IPS-11a (cell line): ENCODE results near the gene TSPAN9.

Experiments used
- H3K4me3 ChIP-seq: one replicate; pipeline ENCODE4 v1.5.1; 2013; ENCODE audit warnings: low read depth, low read length, control low read depth

The TSPAN9 gene

DNA sequence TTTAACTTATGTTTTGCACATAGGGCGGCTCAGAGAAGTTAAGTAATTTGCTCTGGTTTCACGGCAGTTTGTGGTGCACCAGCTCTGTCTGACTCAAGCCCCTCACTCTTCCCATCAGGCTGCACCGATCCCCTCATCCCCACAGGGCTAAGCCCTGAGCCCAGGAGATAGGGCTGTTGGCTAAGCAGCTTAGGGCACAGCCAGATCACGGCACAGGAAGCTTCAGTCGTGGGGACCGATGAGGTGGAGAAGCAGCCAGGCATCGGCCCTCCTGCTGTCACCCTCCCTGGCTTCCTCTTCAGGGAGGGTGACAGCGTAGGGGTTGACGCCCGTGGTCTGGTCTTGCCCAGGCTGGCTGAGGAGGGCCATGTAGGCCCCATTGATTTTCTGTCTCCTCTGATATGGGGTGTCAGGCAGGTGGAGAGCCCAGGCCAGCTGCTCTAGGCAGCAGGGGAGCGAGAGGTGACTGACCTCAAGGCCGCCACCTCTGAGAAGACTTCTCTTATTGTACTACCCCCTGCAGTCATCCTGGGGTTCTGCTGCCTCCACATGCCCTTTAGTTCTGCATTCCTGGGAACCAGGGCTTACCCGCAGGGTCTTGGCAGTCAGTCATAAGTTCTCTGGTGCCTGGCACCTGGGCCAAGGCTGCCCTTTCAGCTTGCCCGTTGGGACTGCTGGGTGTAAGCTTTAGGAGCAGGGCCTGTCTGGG lies 166.4 kb downstream of the TSPAN9 start:
- H3K4me3 ChIP-seq, result no peak overlapping the region

DNA sequence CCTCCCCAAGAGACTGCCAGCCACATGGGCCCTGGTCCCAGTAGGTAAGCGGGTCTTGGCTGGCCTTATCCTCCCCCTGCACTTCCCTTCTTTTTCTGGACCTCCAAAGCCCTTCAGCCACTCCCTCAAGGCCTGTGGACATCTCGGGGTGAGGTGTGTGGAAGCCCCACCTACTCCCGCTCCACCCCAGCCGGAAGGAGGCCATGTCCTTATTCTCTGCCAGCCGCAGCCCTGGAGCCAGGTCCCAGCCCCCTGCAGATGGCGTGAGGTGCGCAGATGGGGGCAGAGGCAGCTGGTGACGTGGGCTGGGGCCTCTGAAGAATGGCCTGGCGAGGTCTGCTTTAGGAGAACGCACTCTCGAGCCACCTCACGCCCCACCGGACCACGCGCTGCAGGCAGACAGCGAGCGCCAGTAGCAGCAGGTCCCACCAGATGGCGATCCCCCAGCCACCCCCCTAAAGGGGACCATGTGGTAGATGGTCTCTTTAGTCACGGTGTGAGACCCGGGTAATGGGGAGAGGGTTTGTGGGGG lies 167.1 kb downstream of the TSPAN9 start:
- no peak overlapping the region for H3K4me3 ChIP-seq

DNA sequence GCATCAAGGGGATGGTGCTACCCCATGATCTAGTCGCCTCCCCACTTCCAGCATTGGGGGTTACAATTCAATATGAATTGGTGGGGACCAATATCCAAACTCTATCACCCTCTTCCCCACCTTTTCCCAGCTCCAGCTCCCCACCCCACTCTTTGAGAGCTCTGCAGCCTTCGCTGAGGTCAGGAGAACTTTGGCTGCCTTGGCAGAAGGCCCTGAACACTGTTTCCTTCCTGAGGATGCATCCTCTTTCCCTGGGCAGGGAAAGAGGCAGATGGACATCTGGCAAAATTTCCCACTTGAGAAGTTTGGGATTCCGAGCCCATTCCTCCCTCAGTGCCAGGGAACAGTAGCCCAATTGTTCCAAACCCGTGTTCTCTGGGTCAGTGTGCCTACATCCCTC lies 169.1 kb downstream of the TSPAN9 start:
- H3K4me3 ChIP-seq, result no peak overlapping the region

DNA sequence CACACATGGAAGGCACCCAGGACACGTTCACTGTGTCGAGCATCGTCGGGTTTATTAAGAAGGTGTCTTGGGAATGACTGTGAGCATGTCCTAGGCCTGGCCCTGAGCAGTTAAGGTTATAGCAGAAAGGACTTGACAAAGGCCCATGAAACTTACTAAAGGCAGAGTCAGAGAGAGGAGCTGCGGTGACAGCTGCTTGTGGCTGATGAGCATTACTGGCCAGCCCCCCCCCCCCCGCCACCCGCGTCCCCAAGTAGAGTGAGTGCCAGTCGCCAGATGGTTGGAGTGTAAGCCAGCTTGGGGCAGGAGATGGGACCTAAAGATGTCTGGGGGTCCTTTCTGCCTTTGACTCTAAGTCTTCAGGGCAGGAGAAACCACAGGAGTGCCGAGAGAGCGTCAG lies 169.9 kb downstream of the TSPAN9 start:
- H3K4me3 ChIP-seq, result no peak overlapping the region

DNA sequence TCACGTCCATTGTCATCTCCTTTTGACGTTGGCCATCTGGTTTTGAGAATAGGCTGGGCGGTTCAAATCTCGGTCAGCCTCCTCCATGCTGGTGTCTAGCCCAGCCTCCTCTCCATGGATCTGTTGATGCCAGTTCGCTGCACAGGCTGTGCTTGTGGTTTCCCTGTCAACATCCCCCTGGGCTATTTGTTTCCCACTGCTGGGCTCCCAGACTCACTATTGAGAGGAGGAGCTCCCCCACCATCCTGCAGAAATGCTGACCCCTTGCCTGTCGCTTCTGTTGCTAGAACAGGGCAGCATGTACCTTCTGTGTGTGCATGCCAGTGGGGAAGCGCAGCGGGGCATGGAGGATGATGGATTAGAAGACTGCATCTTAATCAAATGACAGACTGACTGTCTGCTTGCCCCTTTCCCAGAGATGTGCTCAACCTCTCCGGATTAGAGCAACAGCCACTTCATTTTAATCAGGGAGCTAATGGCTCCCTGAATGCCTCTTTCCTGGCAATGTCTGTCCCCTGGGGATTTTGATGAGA lies 170.5 kb downstream of the TSPAN9 start:
- H3K4me3 ChIP-seq, result no peak overlapping the region

DNA sequence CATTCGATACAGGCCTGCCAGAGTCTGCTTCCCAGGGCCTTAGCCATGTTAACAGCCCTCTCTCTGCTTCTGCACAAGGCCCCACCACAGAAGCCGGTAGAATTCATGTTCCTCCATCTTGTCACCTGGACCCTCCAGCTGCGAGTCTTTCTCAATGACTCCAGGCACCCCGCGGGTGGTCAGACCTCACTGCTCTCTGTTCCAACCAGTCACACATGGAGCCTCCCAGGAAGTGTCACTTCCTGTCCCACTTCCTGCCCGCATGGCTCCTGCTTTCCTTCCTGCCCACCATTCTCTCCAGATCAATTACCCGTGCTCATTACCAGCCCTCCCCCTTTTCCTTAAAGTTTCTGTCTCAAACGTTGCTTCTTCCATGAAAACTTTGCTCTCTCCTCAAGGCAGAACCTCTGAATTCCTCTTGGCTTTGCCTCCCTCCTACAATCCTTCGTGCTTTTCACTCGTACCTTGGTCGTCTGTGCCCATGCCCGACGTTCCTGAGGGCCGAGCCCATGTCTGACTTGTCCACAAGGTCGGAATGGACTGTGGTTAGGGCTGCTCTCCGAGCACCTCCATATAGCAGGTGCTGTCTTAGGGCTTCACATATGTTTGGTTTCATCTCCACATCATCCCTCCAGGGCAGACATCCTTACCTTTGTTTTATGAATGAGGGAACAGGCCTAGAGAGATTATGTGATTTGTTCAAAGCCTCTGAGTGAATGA lies 172.1 kb downstream of the TSPAN9 start:
- H3K4me3 ChIP-seq, result no peak overlapping the region

DNA sequence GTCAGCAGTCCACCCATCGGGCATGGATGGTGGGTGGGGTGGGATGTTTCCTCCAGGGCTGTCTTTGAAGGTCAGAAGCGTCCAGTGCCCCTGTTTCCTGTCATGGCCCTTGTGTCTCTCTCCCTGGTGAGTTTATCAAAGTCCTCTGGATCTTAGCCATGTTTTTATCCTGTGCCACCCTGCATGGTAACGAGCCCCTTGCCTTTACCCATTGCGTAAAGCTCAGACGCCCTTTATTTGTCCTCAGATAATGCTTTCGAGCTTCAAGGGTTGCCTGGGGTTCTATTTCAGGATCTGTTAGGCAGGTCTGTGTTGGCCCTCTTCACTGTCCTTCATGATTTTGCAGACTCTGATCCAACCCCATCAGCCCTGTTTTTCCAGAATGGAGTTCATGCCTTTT lies 172.9 kb downstream of the TSPAN9 start:
- no peak overlapping the region for H3K4me3 ChIP-seq

DNA sequence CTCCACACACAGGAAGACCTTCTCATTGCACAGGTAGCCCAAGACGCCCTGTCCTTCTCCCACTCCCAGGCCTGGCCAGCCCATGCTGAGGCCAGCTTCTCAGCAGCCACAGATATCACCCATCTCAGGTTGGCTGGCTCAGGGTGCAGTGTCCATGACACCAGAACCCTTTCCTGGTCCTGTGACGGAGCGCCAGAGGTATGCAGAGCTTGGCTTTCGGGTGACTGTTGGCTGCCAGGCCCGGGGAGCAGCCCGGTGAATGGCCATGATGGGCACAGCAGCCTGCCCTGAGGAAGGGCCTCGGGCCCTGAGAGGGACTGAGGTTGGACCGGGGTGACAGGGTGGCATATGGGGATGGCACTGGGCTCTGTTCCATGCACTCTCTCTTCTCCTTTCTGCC lies 173.4 kb downstream of the TSPAN9 start:
- H3K4me3 ChIP-seq, result no peak overlapping the region

DNA sequence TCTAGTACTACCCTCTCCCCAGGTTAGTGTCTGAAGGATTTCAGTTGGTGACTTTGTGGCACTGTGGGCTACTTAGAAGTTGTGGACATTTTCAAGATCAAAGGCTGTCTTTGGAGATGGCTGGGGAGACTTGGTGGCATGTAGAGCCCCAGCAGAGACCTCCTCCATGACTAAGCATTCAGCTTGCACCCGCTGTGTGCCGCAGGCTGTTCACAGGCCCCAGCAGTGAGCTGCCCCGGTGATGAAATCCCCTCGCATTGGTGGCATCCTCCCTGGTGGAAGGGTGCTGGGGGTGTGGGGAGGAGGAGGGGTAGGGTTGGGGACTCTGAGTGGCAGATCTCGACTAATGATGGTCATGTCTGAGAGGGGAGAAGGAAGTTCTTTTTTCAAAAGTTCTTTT lies 173.9 kb downstream of the TSPAN9 start:
- no peak overlapping the region for H3K4me3 ChIP-seq

DNA sequence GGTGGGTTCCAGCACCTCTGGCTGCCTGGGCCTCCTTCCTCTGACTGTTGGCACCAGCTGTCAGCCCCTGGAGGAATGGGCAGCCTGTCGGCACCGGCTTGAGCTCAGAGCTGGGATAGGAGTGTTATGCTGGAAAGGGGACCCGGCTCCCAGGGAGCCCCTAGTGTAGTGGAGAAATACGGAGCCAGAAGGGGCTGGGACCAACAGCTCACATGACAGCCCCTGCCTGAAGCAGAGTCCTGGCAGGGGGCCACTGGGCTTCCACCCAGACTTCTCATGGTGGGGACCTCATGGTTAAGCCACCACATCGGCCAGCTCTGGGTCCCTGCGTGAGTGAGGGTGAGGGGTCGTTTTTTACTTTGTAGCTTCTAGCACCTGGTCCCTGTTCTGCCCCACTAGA lies 174.5 kb downstream of the TSPAN9 start:
- no peak overlapping the region for H3K4me3 ChIP-seq

DNA sequence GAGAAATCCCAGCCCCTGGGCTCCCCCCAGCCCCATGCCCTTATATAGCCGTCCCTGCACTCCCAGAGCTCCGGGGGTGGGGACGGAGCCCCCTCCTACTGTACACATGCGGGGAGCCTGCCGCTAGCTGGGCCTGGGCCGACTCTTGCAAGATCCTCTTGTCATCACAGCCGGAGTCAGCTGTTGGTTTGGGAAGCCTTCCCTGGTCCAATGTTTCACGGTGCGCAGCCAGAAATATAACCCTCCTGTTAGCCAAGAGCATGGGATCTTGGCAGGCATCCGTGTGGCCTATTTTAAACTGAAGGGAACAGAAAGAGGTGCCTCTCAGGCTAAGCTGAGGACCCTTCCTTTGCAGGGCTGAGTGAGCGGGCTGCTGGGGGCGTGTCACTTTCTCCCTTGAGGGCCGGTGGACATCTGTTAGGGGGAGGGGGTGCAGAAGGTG lies 175.3 kb downstream of the TSPAN9 start:
- H3K4me3 ChIP-seq, result no peak overlapping the region

DNA sequence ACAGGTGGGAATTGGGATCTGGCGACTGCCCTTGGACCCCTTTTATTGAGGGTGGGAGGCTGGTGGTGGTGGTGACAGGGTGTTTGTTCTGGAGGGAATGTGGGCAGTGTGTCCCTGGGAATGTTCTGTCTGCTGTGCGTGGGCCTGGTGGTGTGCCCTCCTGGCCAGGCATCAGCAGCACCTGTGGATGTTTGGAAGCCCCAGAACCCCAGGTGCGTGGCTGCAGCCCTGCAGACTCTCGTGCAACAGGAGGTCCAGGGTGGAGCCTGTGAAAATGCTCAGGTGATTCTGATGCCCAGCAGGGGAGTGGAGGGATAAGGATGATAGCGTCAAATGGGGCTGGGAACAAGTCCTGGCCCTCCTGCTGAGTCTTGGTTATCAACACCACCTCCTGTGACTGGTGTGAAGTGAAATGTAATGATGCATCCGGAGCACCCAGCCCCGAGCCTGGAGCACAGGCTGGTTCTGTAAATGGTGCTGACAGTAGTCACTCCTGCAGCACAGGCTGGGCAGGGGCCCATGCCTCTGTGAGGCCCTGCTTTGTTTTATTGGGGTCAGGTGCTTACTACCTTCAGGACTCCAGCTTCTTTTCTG lies 176.6 kb downstream of the TSPAN9 start:
- H3K4me3 ChIP-seq, result no peak overlapping the region

DNA sequence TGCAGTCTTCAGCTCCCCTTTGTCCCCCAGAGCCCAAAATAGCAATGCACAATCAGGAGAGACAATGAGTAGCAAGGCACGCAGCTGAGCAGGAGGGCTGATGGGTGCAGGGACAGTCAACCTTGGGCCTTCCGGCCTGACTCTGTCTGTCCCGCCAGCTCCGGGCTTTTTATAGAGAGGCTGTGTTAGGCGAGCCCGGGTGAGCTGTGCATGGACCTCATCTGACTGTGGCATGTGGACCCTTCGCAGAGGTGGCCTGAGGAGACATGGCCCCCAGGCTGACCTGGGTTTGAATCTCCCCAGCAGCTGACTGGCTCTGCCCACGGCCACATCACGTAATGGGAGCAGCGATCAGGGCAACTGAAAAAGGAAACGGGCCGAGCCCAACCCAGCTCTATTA lies 177.9 kb downstream of the TSPAN9 start:
- H3K4me3 ChIP-seq, result no peak overlapping the region

DNA sequence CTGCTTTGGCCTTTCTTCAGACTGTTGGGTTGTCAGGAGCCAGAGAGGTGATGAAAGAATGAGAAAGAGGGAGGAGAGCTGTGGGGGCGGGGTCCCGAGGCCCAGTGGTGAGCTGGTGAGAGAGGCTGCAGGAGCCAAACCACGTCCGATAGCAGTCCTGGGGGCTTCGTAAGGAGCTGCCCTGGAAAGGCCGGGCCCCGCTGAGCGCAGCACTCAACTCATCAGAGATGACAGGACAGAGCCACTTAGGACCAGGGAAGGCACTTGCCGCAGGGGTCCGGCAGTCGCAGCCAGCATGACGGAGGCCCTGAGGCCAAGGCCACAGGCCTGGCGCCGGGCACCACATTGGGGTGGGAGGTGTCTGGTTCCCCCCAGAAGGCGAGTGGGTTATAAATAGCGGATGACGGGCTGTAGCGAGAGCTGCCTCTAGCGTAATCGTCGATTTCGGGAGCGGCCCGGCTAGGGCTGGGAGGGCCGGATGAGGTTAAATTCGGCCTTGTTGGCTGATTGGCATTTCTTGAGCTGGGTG lies 179.0 kb downstream of the TSPAN9 start:
- no peak overlapping the region for H3K4me3 ChIP-seq

DNA sequence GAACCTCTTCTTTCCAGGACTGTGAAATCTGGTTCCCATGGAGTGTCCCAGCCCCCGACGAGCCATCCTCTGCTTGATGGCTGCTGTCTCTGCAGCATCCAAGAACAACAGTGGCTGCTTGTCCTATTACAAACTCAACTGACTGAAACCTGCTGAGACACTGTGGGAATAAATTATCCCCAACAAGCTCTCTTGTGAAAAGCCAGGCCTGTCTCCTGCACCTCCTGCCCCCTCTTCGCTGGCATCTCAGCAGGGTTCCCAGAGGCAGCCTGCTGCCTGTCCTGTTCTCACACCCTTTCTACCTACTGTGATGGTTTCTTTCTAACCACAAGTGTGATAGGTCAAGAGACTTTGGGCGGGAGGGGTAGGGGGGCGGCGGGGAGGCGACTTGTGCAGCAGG lies 180.2 kb downstream of the TSPAN9 start:
- no peak overlapping the region for H3K4me3 ChIP-seq

DNA sequence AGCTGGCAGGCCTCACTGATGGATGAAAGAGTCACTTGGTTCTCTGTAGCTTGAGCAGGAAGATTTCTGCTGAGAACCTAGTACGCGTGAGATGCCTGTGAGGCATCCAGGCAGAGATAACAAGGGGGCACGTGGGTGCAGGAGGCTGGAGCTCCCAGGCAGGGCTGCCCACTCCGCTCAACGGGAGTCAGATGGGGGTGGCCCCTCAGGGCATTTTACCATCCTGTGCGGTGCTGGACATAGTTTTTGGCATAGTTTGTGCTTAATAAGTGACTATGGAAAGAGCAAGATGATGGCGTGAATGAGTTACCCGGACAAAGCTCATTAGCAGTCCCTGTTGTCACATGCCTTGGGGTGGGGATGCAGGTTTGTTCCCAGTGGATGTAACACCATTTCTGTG lies 182.8 kb downstream of the TSPAN9 start:
- no peak overlapping the region for H3K4me3 ChIP-seq

DNA sequence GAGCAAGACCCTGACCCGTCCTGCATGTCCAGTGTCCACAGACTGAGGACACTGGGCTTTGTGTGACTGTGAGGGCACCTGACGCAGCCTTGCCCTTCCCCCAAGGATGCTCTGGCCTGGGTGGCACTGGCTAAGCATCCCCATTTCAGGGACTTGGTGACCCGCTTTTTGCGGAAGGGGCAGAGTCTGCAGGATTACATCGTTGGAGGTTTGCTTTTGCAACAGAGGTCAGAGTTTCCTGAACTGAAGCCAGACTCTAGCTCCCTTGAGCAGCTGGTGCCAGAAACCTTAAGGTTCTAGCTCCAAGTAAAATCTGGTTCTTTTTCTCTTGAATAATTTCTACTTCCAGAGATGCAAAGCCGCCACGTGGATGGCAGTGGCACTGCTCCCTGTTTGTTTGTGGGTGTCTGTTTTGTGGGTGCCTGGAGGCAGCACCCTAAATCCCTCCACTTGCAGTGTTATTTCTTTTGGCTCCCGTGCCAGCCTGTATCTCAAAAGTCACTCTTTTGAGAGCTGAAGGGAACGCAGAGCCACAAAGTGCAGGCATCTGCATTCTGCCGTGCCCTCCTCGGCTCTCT lies 184.7 kb downstream of the TSPAN9 start:
- H3K4me3 ChIP-seq, result no peak overlapping the region

DNA sequence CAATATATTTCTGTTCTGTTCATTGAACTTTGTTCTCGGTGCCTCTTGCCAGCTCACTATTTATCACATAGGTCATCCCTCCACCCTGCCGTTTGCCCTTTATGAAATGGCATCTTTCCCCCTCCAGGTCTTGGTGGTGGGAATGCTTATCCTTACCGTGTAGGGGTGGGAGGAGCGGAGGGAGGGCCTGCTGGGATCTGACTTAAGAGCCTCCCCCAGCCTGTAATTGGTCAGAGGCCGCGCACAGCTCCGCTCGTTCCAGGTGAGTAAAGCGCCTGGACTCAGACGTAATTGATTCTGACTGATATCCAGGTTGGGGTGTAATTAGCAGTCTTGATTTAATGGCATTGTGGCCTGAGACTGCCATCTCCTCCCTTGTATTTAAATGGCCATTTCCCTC lies 185.3 kb downstream of the TSPAN9 start:
- no peak overlapping the region for H3K4me3 ChIP-seq

DNA sequence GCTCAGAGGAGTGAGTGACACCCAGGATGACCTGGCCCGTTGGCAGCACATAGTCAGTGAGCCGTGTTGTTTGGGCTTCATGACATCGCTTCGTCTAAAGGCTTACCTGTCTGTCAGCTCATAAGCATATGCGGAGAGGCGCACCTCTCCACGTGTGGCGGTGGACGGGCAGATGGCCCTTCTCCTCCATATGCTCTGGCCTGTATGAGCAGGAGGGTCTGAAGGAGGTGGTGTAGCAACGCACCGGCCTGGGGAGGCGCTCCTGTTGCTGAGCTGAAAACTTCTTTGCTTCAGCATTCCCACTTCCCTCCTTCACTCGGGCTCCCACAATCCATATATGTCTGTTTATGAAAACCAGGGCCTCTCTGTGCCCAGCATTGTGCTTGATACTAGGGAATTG lies 186.1 kb downstream of the TSPAN9 start:
- H3K4me3 ChIP-seq, result no peak overlapping the region

DNA sequence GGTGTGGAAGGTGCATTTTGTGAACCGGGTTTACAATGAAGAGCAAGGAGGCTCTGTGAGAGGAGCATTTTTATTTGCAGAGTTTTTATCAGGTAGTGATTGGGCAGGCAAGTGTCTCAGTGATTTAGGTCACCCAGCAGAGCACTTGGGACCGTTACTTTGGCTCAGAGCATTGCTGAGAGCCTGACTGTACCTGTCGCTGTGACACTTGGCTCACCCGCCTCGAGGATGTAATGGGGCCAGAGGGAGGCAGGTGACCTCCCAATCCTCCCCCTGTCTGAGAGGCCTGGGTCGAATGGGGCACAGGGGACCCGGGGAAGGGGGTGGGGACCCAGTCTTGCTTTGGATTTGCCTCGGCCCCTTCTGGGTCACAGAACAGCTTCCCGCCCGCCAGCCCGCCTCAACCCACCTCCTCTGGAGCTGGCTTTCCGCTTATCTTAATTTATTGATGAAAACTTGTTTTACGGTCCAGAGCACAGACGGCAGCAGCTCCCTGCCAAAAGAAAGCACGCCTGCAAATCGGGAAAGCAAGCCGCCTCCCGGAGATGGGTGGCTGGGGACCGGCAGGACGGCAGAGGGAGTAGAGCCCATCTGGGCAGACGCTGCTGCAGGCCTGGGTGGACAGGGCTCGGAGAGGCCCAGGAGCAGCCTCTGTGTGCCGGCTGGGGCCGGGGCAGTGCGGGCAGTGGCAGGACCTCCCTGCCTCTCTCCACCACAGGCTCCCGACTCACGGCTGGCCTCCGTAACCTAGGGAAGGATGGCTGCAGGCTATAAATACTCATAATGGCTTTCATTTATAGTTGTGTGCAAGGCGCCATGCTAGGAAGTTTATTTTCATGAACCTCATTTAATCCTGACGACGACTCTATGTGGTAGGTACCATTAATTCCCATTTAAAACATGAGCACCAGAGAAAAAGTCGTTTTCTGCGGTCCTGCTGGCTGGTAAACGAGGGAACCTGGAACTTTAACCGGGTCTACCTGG lies 187.1 kb downstream of the TSPAN9 start:
- no peak overlapping the region for H3K4me3 ChIP-seq
